HG02588 (cell line): ENCODE measurements around the gene FAM20B.
A peak's percentile ranks its signal among the peaks of the same experiment; 100 is the strongest.
"Not testable (repeated sequence)": the region's sequence is repeated elsewhere in the genome, so short reads cannot be mapped to it uniquely, and the experiment has no call there.

ENCODE experiments used
- ATAC-seq: cut with Tn5 transposase; IDR thresholded peaks from one replicate; pipeline ENCODE4 v1.9.1; 2021; ENCODE audit warnings: mild to moderate bottlenecking, moderate library complexity; ENCODE audit not compliant: unreplicated experiment

The FAM20B gene

DNA sequence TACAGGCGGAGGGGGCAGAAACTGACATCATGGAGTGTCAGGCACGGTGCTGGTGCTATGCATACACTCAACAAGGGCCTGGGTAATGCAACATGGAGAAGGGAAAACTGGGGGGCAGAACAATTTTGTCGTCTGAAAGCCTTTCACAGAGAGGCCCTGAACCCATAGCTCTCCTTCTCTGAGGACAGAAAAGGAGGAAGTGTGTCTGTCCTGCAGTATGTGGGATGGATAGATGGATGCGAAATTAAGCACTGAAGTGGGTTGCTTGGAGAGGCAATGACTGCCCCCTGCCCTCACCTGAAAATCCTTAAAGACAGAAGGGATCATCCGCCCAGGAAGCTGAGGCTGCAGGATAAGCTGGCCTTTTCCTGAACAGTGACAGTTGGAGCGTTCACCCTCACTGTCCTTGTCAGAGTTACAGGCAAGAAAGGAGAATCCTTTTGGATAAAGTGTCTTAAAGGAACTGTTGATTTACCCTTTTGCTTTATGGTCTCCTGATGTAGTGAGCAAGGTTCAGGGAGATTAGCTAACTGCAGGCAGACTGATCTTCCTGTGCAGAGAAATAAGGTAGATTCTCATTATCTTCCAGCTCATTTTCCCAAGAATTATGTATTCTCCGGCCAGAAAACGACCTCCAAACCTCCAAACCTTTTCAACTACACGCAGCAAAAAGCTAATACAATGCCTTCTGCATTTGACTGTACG, 1.6 kb upstream of the FAM20B start:
- no peak for ATAC-seq

- peak; percentile 77 for ATAC-seq
These were observed 500 bp downstream of the FAM20B start for GRCh38 chr1:179025975-179026812.

DNA sequence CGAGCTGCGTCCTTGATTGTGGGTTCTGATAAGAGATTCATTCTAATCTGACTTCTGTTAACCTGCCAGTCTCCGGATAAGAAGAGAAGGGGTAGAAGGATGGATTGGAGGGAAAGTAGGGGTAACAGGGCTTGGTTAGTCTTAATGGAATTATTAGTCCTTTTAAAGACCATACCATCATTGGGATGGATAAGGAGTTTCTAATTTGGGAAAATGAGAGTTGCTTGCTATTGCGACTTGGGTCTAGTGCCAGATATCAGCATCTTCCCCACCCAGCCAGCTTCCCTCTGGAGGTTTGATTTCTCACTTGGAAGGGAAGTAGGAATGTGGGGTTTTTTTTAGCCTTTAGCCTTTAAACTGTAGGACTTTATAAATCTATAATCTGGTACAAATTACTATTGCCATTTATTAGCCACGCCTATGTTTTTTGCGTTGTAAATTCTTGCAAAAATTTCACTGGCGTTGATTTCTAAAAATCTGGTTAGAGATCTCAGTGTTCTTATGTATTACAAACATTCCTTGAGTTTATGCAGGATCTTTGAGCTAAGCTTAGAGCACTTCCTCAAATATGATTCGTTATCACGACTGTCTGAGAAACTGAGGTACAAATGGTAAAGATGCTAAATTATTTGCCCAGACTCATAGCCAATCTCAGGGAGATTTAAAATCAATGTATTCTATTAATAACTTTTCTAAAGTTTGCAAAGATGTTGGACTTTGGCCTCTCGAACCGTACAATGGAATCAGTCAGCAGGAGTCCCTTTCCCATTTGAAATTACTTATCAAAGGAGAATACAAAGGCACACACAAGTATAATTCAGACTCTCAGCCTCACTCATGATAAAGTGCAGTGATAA, 1.3 kb downstream of the FAM20B start:
- no peak for ATAC-seq

DNA sequence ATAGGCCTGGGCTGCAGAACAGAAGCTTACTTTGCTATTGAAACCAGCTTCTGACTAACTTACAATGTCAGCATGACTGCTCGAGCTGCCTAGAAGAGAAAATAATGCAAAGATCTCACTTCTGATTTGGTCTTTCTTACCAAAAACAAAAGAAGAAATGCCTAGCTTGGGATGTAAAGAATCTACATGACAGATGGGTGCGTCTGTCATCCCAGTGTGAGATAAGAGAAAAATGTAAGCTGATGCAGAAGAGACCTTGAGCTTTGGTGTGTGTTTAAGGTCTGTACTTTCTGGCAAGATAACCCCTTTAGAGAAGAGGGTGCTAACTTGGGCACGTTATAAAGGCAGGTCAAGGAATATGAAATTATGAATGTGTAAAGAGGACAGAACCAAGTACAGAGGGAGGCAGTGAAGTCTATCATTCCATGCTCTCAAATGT, 3.6 kb downstream of the FAM20B start:
- no peak for ATAC-seq

DNA sequence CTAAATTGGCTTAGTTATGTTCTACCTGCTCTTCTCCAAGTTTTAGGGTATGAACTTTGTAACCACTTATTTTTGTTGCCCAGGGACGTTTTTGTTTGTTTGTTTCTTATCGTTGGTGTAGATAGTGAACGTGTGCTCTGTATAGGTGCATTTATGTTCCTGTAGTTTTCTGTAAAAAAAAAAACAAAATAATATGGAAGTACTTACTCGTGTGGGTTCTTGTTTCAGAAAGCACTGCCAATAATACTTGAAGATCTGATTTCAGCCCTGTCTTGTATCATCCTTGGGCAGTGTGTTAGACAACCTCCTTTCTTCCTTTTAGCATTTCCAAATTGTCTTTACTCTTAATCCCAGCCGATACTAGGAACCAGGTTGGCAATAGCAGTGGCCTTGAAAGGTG, 4.4 kb downstream of the FAM20B start:
- no peak for ATAC-seq

GRCh38 chr1:179030683-179031082, 5.0 kb downstream of the FAM20B start:
- no peak for ATAC-seq

DNA sequence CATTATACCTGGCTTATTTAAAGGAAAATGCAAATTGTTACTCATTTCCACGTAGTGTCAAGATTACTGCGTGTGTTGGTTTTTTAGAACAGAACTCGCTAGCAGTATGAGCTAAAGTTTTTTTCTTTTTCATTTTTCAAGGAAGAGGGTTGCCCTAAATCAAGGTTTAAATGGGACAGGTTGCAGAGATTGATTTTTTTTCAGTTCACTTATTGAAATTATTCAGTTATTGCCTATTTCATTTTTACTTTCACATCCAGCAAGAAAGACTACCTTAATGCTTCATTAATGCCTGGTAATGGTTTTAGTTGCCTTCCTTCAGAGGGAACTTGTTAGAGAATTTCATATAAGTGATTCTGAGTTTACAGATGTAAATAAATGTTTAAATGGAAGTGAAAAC, 5.6 kb downstream of the FAM20B start:
- no peak for ATAC-seq

GRCh38 chr1:179031855-179032513, 6.3 kb downstream of the FAM20B start:
- ATAC-seq: no peak

DNA sequence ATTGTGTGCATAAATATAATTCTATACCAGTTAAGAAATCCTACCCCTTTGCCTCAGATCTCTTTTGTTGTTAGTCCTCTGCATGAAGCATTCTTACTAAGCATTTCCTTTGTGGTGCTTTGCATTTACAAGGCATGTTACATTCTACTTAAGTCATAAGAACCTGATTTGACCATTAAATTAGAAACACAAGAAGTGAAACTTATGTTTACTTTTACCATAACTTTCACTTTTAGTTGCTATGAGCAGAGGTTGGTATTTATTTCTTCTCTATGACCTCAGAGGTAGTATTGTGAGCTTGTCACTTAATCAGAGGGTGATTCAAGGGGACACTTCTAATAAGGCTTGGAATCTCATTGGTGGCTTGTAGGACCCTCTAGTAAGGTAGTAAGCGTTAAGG, 9.0 kb downstream of the FAM20B start:
- peak; percentile 73 for ATAC-seq

- no peak for ATAC-seq
These were observed 11.3 kb downstream of the FAM20B start for GRCh38 chr1:179036844-179037465.

DNA sequence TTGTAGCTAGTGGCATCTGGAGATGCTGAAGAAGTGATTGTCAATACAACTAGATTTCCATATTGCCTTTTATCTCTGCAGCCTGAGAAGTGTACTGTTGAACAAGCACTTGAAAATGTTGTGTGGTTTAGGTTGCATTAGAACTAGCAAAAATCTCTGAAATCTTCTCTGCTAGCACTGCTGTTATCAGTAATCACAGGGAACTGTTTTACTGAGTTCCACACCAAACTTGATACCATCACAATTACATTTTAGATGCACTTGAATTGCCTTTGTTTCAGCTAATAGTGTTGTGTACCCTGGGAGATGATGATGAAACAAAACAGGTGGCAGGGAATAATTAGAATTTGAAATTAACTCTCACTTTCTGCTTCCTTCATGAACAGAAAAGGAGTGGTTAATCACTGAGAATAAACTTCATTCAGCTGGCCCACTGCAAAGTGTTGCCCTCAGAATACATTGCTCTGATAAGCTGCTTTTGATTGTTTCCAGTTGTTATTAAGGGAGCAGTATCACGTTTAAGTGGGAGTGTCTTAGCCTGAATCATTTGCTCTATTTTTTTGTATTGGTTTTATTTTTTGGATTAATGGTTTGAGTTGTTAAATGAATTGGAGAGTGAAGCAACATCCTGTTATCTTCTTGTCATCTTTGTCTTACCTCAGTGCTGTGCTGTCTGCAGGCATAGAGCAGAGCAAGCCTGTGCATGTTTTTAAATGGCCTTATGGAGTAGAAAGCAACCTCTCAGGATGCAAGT, 13.0 kb downstream of the FAM20B start:
- no peak for ATAC-seq

GRCh38 chr1:179039502-179040174, 13.9 kb downstream of the FAM20B start:
- not testable (repeated sequence) for ATAC-seq

GRCh38 chr1:179040175-179040551, 14.5 kb downstream of the FAM20B start:
- ATAC-seq: not testable (repeated sequence)

DNA sequence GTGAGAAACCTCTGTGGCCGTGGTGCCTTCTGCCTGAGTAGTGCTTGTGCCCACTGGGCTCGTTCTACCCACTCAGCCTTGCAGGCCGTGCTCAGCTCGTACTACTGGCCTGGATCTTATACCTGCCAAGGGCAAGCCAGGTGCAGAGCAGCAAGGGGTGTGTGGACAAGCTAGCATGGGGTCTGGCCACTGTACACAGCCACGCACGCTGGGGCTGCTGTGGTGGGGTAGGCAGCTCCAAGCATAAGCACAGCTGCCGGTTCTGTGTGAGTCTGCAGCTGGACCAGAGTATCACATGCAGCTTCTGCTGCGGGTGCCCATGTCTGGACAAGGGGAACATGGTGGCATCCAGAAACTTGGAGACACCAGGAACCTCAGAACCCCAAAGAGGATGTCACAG, 16.4 kb downstream of the FAM20B start:
- no peak for ATAC-seq

DNA sequence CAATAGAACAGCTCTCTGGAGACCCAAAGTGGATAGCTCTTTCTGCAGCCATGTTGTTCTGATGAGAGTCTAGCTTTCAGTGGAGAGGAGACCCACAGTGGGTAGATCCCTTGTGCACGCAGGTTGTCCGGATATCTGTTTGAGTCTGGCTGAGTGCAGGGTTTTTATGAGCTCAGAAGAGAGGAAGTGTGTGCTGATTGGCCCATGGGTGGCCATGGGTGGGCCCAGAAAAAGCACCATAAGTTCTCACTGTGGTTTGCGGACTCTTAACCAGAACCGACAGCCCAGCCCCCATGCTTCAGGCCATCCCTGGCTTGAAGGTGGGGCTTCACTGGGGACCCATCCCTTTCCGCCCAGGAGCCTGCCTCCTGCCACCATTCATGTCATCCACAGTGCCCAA, 17.0 kb downstream of the FAM20B start:
- ATAC-seq: no peak

DNA sequence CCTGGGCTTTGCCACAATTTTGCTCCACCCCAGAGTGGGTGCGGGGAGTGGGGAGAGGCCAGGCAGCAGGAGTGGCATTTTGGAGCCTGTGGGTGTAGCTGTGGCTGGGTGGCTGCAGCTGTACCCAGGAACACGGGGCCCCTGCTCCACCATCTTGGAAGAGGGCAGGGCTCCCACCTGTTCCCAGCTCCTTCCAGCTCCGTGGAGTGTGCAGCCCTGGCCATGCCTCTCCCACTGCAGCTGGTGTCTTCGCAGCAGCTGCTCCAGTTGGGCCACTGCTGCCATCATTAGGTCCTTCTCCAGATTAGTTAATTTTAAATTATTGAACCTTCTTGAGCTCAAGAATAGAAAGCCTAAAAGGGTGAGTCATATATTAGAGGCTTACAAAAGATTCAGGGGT, 17.6 kb downstream of the FAM20B start:
- ATAC-seq: no peak

GRCh38 chr1:179043907-179044306, 18.2 kb downstream of the FAM20B start:
- no peak for ATAC-seq

DNA sequence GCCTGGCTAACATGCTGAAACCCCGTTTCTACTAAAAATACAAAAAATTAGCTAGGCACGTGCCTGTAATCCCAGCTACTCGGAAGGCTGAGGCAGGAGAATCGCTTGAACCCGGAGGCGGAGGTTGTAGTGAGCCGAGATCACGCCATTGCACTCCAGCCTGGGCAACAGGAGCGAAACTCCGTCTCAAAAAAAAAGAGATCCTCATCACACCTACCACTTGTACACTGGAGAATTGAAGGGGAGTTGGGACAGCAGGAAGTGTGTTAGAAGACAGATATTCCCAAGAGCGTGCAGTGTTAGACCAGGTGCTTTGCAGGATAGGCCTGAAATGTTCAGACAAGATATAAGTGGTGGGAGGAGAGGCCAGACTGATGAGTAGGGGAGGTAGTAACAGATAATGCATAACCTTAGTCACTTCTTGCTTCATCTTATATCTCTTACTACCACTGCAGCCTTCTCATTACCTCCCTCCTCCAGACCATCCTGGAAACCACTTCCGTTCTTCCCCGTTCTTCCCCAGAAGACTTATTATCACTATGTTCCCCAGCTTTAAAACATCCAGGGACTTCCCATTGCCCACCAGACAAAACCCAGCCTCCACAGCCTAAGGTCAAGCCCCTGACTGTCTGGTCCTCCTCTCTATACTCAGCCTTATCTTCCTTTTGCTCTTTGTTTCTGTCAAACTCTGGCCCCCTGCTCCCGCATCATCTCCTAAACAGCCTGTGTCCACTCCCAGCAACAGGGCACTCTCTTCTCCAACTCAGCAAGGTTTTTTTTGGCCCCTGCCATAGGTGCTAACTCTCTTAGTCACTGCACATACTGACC, 21.3 kb downstream of the FAM20B start:
- no peak for ATAC-seq
